GM19372 (cell line): Measurements from ENCODE around the gene MYMK.

ENCODE experiments used
- ATAC-seq: cut with Tn5 transposase; IDR thresholded peaks from one replicate; pipeline ENCODE4 v1.9.1; 2021; ENCODE audit warnings: mild to moderate bottlenecking, low read depth, moderate library complexity; ENCODE audit not compliant: unreplicated experiment

The MYMK gene

GRCh38 chr9:133536080-133536479, 11.3 kb upstream of the MYMK start:
- no peak for ATAC-seq

- ATAC-seq, result no peak
Measured at GRCh38 chr9:133535306-133535877, 10.6 kb upstream of the MYMK start.

GRCh38 chr9:133534346-133535291, 9.9 kb upstream of the MYMK start, which contains the start of gene ADAMTSL2:
ADAMTSL2 (plus strand) TSS chr9:133534704; CDS start chr9:133536713, 2,009 bp downstream.
- ATAC-seq, result no peak

GRCh38 chr9:133533857-133534256, 9.1 kb upstream of the MYMK start:
- no peak for ATAC-seq

- ATAC-seq, result no peak
Measured at GRCh38 chr9:133532937-133533668, 8.3 kb upstream of the MYMK start.

- no peak for ATAC-seq
Measured at GRCh38 chr9:133531293-133531692, 6.5 kb upstream of the MYMK start.

- ATAC-seq, result no peak
Measured at GRCh38 chr9:133529874-133530273, 5.1 kb upstream of the MYMK start.

GRCh38 chr9:133529457-133529856, 4.7 kb upstream of the MYMK start:
- ATAC-seq, result no peak

GRCh38 chr9:133528876-133529241, 4.1 kb upstream of the MYMK start:
- ATAC-seq, result no peak

GRCh38 chr9:133528001-133528875, 3.5 kb upstream of the MYMK start:
- no peak for ATAC-seq

- ATAC-seq, result no peak
Measured at GRCh38 chr9:133527444-133527920, 2.7 kb upstream of the MYMK start.

- no peak for ATAC-seq
Measured at GRCh38 chr9:133526721-133527321, 2.1 kb upstream of the MYMK start.

GRCh38 chr9:133525677-133526076, 918 bp upstream of the MYMK start:
- ATAC-seq, result no peak

GRCh38 chr9:133524146-133524545, 613 bp downstream of the MYMK start:
- ATAC-seq, result no peak

- ATAC-seq, result no peak
Measured at GRCh38 chr9:133523106-133523505, 1.7 kb downstream of the MYMK start.

GRCh38 chr9:133522073-133522910, 2.5 kb downstream of the MYMK start:
- no peak for ATAC-seq

GRCh38 chr9:133521122-133522072, 3.4 kb downstream of the MYMK start:
- ATAC-seq, result no peak
